HG03175 (cell line): ENCODE results near the gene REPIN1.
A peak's percentile ranks its signal among the peaks of the same experiment; 100 is the strongest.

Experiments
- ATAC-seq: cut with Tn5 transposase; IDR thresholded peaks from one replicate; pipeline ENCODE4 v1.9.1; 2021; ENCODE audit warnings: mild to moderate bottlenecking, moderate library complexity; ENCODE audit not compliant: unreplicated experiment

Gene REPIN1

GRCh38 chr7:150368096-150368883 lies at the start of gene REPIN1:
Gene REPIN1, plus strand, starts transcription at chr7:150368822. Its CDS starts 890 bp downstream, at chr7:150369712.
- ATAC-seq = peak; percentile 56

GRCh38 chr7:150321788-150322113 lies 46.9 kb upstream of the REPIN1 start:
- ATAC-seq = no peak

GRCh38 chr7:150322114-150322832 lies 46.3 kb upstream of the REPIN1 start:
- ATAC-seq = peak; percentile 33

- peak; percentile 75 for ATAC-seq
Measured at GRCh38 chr7:150322833-150323681, 45.6 kb upstream of the REPIN1 start, which contains the start of the genes ACTR3C and LRRC61. Gene ACTR3C, minus strand, starts transcription at chr7:150323545. Its CDS starts 28,249 bp downstream, at chr7:150295296. Gene LRRC61, plus strand, starts transcription at chr7:150323355. Its CDS starts 13,507 bp downstream, at chr7:150336862.

- ATAC-seq = peak; percentile 29
Measured at GRCh38 chr7:150323682-150324372, 44.8 kb upstream of the REPIN1 start.

GRCh38 chr7:150324373-150324961 lies 44.2 kb upstream of the REPIN1 start:
- no peak for ATAC-seq

- ATAC-seq = no peak
Measured at GRCh38 chr7:150325110-150325611, 43.5 kb upstream of the REPIN1 start.

GRCh38 chr7:150325901-150326300 lies 42.7 kb upstream of the REPIN1 start:
- no peak for ATAC-seq

- ATAC-seq = no peak
Measured at GRCh38 chr7:150326657-150327268, 41.9 kb upstream of the REPIN1 start.

GRCh38 chr7:150327308-150327707 lies 41.3 kb upstream of the REPIN1 start:
- no peak for ATAC-seq

GRCh38 chr7:150329331-150330120 lies 39.1 kb upstream of the REPIN1 start:
- no peak for ATAC-seq

GRCh38 chr7:150330211-150330885 lies 38.3 kb upstream of the REPIN1 start:
- no peak for ATAC-seq

- no peak for ATAC-seq
Measured at GRCh38 chr7:150332852-150333635, 35.6 kb upstream of the REPIN1 start.

- no peak for ATAC-seq
Measured at GRCh38 chr7:150333659-150334058, 35.0 kb upstream of the REPIN1 start.

GRCh38 chr7:150334108-150334507 lies 34.5 kb upstream of the REPIN1 start:
- no peak for ATAC-seq

- no peak for ATAC-seq
Measured at GRCh38 chr7:150335108-150335773, 33.4 kb upstream of the REPIN1 start.

- no peak for ATAC-seq
Measured at GRCh38 chr7:150335774-150336112, 32.9 kb upstream of the REPIN1 start.
